PC-3 (cell line): ENCODE measurements around the gene SLC22A3. TPM values are rescaled to one million over a fixed set of nuclear protein-coding genes. Genes with fewer than 3 reads are reported as not detected.
A peak's percentile ranks its signal among the peaks of the same experiment; 100 is the strongest.

Experiments
- ATAC-seq: fragments of 200-7000 bp; cut with Tn5 transposase; 2 replicates; pipeline ENCODE4 v1.9.1; 2020; ENCODE audit warnings: mild to moderate bottlenecking, moderate library complexity
- BruUV-seq: library from RNA; stranded (reverse); fragments of 400-500 nt; replicated peaks from 2 replicates; lab custom pipeline; 2021; lab: Mats Ljungman, UMichigan
- CTCF ChIA-PET: fragments of 300-600 bp; sonication (Branson Sonifier 250); formaldehyde crosslinking; loops from one replicate; lab custom pipeline; 2022; ENCODE audit warnings: antibody characterized with exemption; lab: Charles Lee
- POLR2A ChIA-PET: fragments of 300-600 bp; sonication (Branson Sonifier 250); formaldehyde crosslinking; loops from one replicate; lab custom pipeline; 2022; ENCODE audit warnings: antibody characterized with exemption; ENCODE audit not compliant: unreplicated experiment; lab: Charles Lee
- DNase-seq: peaks from one replicate; pipeline ENCODE4 v3.0.0-alpha.2; 2015
- H2AFZ ChIP-seq: fragments of 300-600 bp; sonication (generic); 2 replicates; pipeline ENCODE4 v1.6.0; 2016; ENCODE audit warnings: antibody characterized with exemption, low read length
- H3F3A ChIP-seq: fragments of 300-600 bp; sonication (generic); one replicate; pipeline ENCODE4 v1.6.0; 2017; ENCODE audit warnings: antibody characterized with exemption, low read length, control low read depth, mild to moderate bottlenecking; ENCODE audit not compliant: unreplicated experiment
- H3K27ac ChIP-seq: fragments of 300-600 bp; sonication (generic); 2 replicates; pipeline ENCODE4 v1.5.1; 2016; ENCODE audit warnings: mild to moderate bottlenecking, low read length
- H3K27me3 ChIP-seq: fragments of 300-600 bp; sonication (generic); 2 replicates; pipeline ENCODE4 v1.6.1; 2016; ENCODE audit warnings: low read length, mixed read lengths
- H3K36me3 ChIP-seq: fragments of 300-600 bp; sonication (generic); 2 replicates; pipeline ENCODE4 v1.6.1; 2016; ENCODE audit warnings: low read depth, mixed run types, low read length, mixed read lengths
- H3K4me1 ChIP-seq: fragments of 300-600 bp; sonication (generic); 2 replicates; pipeline ENCODE4 v1.5.1; 2016; ENCODE audit warnings: low read length; ENCODE audit not compliant: insufficient read depth
- H3K4me2 ChIP-seq: fragments of 300-600 bp; sonication (generic); 2 replicates; pipeline ENCODE4 v1.6.0; 2016; ENCODE audit warnings: low read length
- H3K4me3 ChIP-seq: fragments of 300-600 bp; sonication (generic); 2 replicates; pipeline ENCODE4 v1.5.1; 2016; ENCODE audit warnings: mild to moderate bottlenecking, low read length, mixed read lengths
- H3K79me2 ChIP-seq: fragments of 300-600 bp; sonication (generic); 2 replicates; pipeline ENCODE4 v1.6.1; 2017; ENCODE audit warnings: low read length, mixed read lengths
- H3K9ac ChIP-seq: fragments of 300-600 bp; sonication (generic); 2 replicates; pipeline ENCODE4 v1.6.0; 2016; ENCODE audit warnings: mild to moderate bottlenecking, low read length
- H3K9me2 ChIP-seq: fragments of 300-600 bp; sonication (generic); replicated peaks from 2 replicates; pipeline ENCODE4 v1.6.1; 2016; ENCODE audit warnings: mixed run types, low read length, mixed read lengths
- H3K9me3 ChIP-seq: fragments of 300-600 bp; sonication (generic); 2 replicates; pipeline ENCODE4 v1.6.1; 2016; ENCODE audit warnings: low read length, mixed read lengths
- H4K20me1 ChIP-seq: fragments of 300-600 bp; sonication (generic); 2 replicates; pipeline ENCODE4 v1.6.1; 2016; ENCODE audit warnings: low read length, mixed read lengths
- EZH2 ChIP-seq: fragments of 300-600 bp; sonication (generic); IDR thresholded peaks from one replicate; pipeline ENCODE4 v1.6.1; 2017; ENCODE audit warnings: antibody characterized with exemption, mild to moderate bottlenecking, low read length; ENCODE audit not compliant: unreplicated experiment
- EZH2phosphoT487 ChIP-seq: fragments of 300-600 bp; sonication (generic); IDR thresholded peaks from 2 replicates; pipeline ENCODE4 v1.6.1; 2018; ENCODE audit warnings: mild to moderate bottlenecking, antibody characterized with exemption, low read length, borderline replicate concordance
- intact Hi-C: fragments of 100-400 bp; cut with micrococcal nuclease; formaldehyde crosslinking; loops from 2 replicates; pipeline ENCODE4 v1.9.0; 2023
- total RNA-seq: library from RNA; depleted of rRNA; stranded (reverse); fragments of >200 nt; gene quantifications from 2 replicates; pipeline ENCODE4 v1.2.3, GENCODE V29; 2014
- TF ChIP-seq, protein P1 (sequence below): fragments of 300-600 bp; sonication (generic); conservative IDR thresholded peaks from 2 replicates; pipeline ENCODE4 v1.5.1; 2017; ENCODE audit warnings: antibody characterized with exemption, low read depth, mild to moderate bottlenecking, low read length

SLC22A3 gene
- total RNA-seq, 1 experiment from 2014 or later, result 0.47 TPM

DNA sequence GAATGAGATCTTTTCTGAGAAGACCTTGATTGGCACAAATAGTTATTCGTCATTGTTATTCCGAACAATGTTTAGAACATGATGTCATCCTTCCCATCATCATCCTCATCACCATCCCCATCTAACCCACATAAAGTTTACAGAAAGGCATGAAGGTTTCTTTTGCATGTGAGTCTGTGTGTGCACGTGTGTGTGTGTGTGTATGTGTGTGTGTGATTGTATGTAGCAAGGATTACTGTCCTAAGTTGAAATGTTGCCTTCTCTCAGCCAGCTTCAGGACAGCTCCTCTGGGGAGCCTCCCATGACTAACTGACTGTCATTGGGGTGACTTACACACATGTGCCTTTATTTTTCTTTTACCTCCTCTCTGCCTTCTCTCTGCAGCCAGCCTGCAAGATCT, 113.5 kb downstream of the SLC22A3 start:
- ATAC-seq (no peak), DNase-seq (no peak)
- H3K36me3 ChIP-seq, result peaks cover 3% of the 10 kb centered on the region; the same call in 1 of the 2 replicates
- H3K9ac ChIP-seq, result peak overlapping the region; percentile 24; the same call in 1 of the 2 replicates
- TF ChIP-seq EZH2phosphoT487 (no peak), EZH2 (no peak)
- TF ChIP-seq, protein P1, sequence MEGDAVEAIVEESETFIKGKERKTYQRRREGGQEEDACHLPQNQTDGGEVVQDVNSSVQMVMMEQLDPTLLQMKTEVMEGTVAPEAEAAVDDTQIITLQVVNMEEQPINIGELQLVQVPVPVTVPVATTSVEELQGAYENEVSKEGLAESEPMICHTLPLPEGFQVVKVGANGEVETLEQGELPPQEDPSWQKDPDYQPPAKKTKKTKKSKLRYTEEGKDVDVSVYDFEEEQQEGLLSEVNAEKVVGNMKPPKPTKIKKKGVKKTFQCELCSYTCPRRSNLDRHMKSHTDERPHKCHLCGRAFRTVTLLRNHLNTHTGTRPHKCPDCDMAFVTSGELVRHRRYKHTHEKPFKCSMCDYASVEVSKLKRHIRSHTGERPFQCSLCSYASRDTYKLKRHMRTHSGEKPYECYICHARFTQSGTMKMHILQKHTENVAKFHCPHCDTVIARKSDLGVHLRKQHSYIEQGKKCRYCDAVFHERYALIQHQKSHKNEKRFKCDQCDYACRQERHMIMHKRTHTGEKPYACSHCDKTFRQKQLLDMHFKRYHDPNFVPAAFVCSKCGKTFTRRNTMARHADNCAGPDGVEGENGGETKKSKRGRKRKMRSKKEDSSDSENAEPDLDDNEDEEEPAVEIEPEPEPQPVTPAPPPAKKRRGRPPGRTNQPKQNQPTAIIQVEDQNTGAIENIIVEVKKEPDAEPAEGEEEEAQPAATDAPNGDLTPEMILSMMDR, result no peak
- peak overlapping the region; percentile 94 for H3K27ac ChIP-seq
- ChIA-PET POLR2A (no interaction called here), CTCF (no interaction called here)
- no peaks in the 10 kb centered on the region for H3F3A ChIP-seq
- intact Hi-C loops, result loop anchor here (10.0 kb wide), 1 partner anchor 53 kb away; no protein-coding TSS in a partner anchor
- no peaks in the 10 kb centered on the region for H3K9me3 ChIP-seq
- no peaks in the 10 kb centered on the region for H3K9me2 ChIP-seq
- peaks cover 28% of the 10 kb centered on the region for H3K4me1 ChIP-seq
- peak overlapping the region; percentile 17; the same call in 1 of the 2 replicates for H3K4me2 ChIP-seq
- H3K27me3 ChIP-seq, result no peaks in the 10 kb centered on the region
- no peaks in the 10 kb centered on the region for H3K79me2 ChIP-seq
- H2AFZ ChIP-seq, result no peak overlapping the region
- no peaks in the 10 kb centered on the region for H4K20me1 ChIP-seq
- H3K4me3 ChIP-seq, result no peak overlapping the region
- no TSS peak for BruUV-seq

DNA sequence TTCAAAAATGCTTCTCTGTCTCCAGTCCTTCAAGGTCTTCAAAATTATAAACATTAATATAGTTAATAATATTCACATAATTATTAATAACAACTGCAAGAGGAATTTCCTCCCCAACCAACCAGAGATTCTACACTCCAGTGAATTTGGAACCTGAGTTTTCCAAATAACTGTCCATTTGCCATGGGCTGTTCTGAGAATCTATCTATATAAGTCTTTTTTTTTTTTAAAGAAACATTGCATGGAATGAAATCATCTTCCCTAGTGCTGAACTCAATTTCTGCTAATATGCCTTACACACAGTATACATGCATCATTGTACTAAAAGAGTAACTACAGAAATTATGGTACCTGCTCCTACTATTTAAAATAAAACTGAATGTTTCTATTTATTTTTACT, 113.9 kb downstream of the SLC22A3 start:
- H3K27me3 ChIP-seq, result no peaks in the 10 kb centered on the region
- peak overlapping the region; percentile 94 for H3K27ac ChIP-seq
- no peaks in the 10 kb centered on the region for H3K9me2 ChIP-seq
- H3K4me1 ChIP-seq, result peaks cover 28% of the 10 kb centered on the region
- H2AFZ ChIP-seq, result no peak overlapping the region
- H3K36me3 ChIP-seq, result peaks cover 3% of the 10 kb centered on the region; the same call in 1 of the 2 replicates
- BruUV-seq, result no TSS peak
- no peaks in the 10 kb centered on the region for H4K20me1 ChIP-seq
- DNase-seq (no peak), ATAC-seq (no peak)
- intact Hi-C loops, result loop anchor here (10.0 kb wide), 1 partner anchor 53 kb away; no protein-coding TSS in a partner anchor
- H3K9me3 ChIP-seq, result no peaks in the 10 kb centered on the region
- H3K9ac ChIP-seq, result peak overlapping the region; percentile 24; the same call in 1 of the 2 replicates
- POLR2A ChIA-PET, result no interaction called here
- H3K4me3 ChIP-seq, result no peak overlapping the region
- H3K4me2 ChIP-seq, result 0 out of 2 replicates have a peak overlapping the region, but pooled peaks have one; percentile 50
- CTCF ChIA-PET, result no interaction called here
- no peaks in the 10 kb centered on the region for H3K79me2 ChIP-seq
- no peaks in the 10 kb centered on the region for H3F3A ChIP-seq
- TF ChIP-seq EZH2, result no peak
- TF ChIP-seq, protein P1, result no peak
- TF ChIP-seq EZH2phosphoT487, result no peak

DNA sequence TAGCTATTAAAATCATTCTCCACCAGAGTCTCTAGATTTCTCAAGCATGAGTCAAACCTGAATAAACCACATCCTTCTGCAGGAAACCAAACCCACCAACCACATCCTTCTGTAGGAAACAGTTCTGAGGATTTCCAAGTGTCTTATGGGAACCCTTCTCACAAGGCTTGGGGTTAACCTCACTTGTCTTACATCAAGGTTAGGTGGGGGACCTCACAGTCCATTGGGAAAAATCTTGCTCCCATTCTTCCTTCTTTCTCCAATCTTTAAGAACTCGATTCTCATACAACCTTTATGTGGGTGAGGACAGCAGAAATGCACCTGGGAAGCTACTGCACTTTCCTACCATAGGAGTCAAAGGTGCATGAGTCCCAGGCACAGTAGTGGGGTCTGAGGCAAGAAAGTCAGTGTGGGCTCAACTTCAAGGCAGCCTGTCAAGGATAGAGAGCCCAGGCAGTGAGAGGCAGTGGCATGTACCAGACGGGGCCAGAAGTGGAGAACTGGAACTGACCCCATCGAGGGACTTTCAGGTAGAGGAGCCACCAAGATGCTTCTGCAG, 114.5 kb downstream of the SLC22A3 start:
- BruUV-seq, result no TSS peak
- peak; percentile 89 for ATAC-seq
- DNase-seq, result peak; percentile 85
- H3K4me1 ChIP-seq, result peaks cover 28% of the 10 kb centered on the region
- peaks cover 3% of the 10 kb centered on the region; the same call in 1 of the 2 replicates for H3K36me3 ChIP-seq
- H3K9me3 ChIP-seq, result no peaks in the 10 kb centered on the region
- no peaks in the 10 kb centered on the region for H3K79me2 ChIP-seq
- ChIA-PET POLR2A (no interaction called here), CTCF (no interaction called here)
- H3K27me3 ChIP-seq, result no peaks in the 10 kb centered on the region
- peak overlapping the region; percentile 66; the same call in 1 of the 2 replicates for H3K9ac ChIP-seq
- H3K4me2 ChIP-seq, result peak overlapping the region; percentile 56
- intact Hi-C loops, result loop anchor here (10.0 kb wide), 1 partner anchor 52 kb away; no protein-coding TSS in a partner anchor
- H3K27ac ChIP-seq, result peak overlapping the region; percentile 94
- H3K9me2 ChIP-seq, result no peaks in the 10 kb centered on the region
- TF ChIP-seq, protein P1, result no peak
- TF ChIP-seq EZH2phosphoT487 (no peak), EZH2 (no peak)
- H3K4me3 ChIP-seq, result no peak overlapping the region
- no peaks in the 10 kb centered on the region for H4K20me1 ChIP-seq
- H3F3A ChIP-seq, result no peaks in the 10 kb centered on the region
- no peak overlapping the region for H2AFZ ChIP-seq
